Stomach (tissue), 4 donors: ENCODE measurements around the gene TRAPPC6A.

ENCODE experiments used
- CTCF ChIP-seq, 7 experiments: fragments of 450-650 bp in 4 of 7; fragments of 200-600 bp in 3 of 7; sonication (generic) in 3 of 7; IDR thresholded peaks; one replicate each; pipeline ENCODE4 v1.5.1; 2016 to 2019; ENCODE audit warnings: antibody characterized with exemption in 7 of 7, control low read depth in 2 of 7, mild to moderate bottlenecking in 1 of 7
- EP300 ChIP-seq: sonication (generic); formaldehyde crosslinking; IDR thresholded peaks from one replicate; pipeline ENCODE4 v1.6.1; 2017; ENCODE audit warnings: antibody characterized with exemption
- POLR2A ChIP-seq, 4 donors: fragments of 450-650 bp; IDR thresholded peaks; one replicate each; pipeline ENCODE4 v1.6.1; 2016; ENCODE audit warnings: antibody characterized with exemption in 4 of 4, control low read depth in 2 of 4, mild to moderate bottlenecking in 1 of 4, moderate library complexity in 1 of 4
- POLR2AphosphoS5 ChIP-seq, 3 donors: sonication (generic); formaldehyde crosslinking; IDR thresholded peaks; one replicate each; pipeline ENCODE4 v1.6.1; 2016; ENCODE audit warnings: antibody characterized with exemption in 3 of 3

GRCh38 chr19:45178262-45179071 is 430 bp upstream of the TRAPPC6A start, which contains the start of gene BLOC1S3:
- peak in 4 of 7 experiments; percentile 21 to 72 (median 42) for TF ChIP-seq CTCF (IDR thresholded peaks at IDR 0.05)
- TF ChIP-seq POLR2A (IDR thresholded peaks at IDR 0.05), result peak in 1 of 4 donors; percentile 29
- no peak for TF ChIP-seq EP300
- TF ChIP-seq POLR2AphosphoS5 (IDR thresholded peaks at IDR 0.05), result peak; percentile 80 to 94 (median 88)
